AG09309 (cell line): ENCODE data around the gene OSBPL8.

ENCODE experiments used
- DNase-seq: peaks from one replicate; pipeline ENCODE4 v3.0.0-alpha.2; 2010; ENCODE audit warnings: low read depth
- H3K4me3 ChIP-seq: 2 replicates; pipeline ENCODE4 v1.5.1; 2011; ENCODE audit warnings: mild to moderate bottlenecking, low read depth, low read length, moderate library complexity; ENCODE audit not compliant: control insufficient read depth
- CTCF ChIP-seq: IDR thresholded peaks from 2 replicates; pipeline ENCODE4 v1.5.1; 2011; ENCODE audit warnings: mild to moderate bottlenecking, low read depth, low read length, inconsistent platforms; ENCODE audit not compliant: insufficient read depth, control insufficient read depth; ENCODE audit errors: missing control alignments

The OSBPL8 gene

GRCh38 chr12:76568888-76569551 is 9.4 kb upstream of the OSBPL8 start:
- TF ChIP-seq CTCF, result no peak
- H3K4me3 ChIP-seq, result no peak overlapping the region
- no peak for DNase-seq

- TF ChIP-seq CTCF, result no peak
- H3K4me3 ChIP-seq, result no peak overlapping the region
- DNase-seq, result no peak
These were observed 8.6 kb upstream of the OSBPL8 start for GRCh38 chr12:76568130-76568529.

- no peak for TF ChIP-seq CTCF
- H3K4me3 ChIP-seq, result no peak overlapping the region
- no peak for DNase-seq
These were observed 3.5 kb upstream of the OSBPL8 start for GRCh38 chr12:76563061-76563460.

GRCh38 chr12:76562130-76562529 is 2.6 kb upstream of the OSBPL8 start:
- TF ChIP-seq CTCF, result no peak
- DNase-seq, result no peak
- no peak overlapping the region for H3K4me3 ChIP-seq

- no peak for DNase-seq
- no peak for TF ChIP-seq CTCF
These were observed 518 bp upstream of the OSBPL8 start for GRCh38 chr12:76560086-76560491.

GRCh38 chr12:76558684-76559399 is 729 bp downstream of the OSBPL8 start:
- peak overlapping the region; percentile 99 for H3K4me3 ChIP-seq
- DNase-seq, result no peak

More at GRCh38 chr12:76560086-76560491, 518 bp upstream of the OSBPL8 start:
- H3K4me3 ChIP-seq, result peak overlapping the region; percentile 99

More at GRCh38 chr12:76558684-76559399, 729 bp downstream of the OSBPL8 start:
- no peak for TF ChIP-seq CTCF
